Stimulated activated naive B cell treated with anti-CD40 and anti-IgM and Interleukin-4, amounts not matched to agents 10 μg/mL and 1 μg/mL and 100 μg/mL, for 72 hours (primary cell): ENCODE results near the gene DTNA.

Source experiments
- ATAC-seq, 2 donors: fragments of 150-1000 bp; cut with Tn5 transposase; replicated peaks; 2 replicates each; pipeline ENCODE4 v1.10.0; 2021; ENCODE audit warnings: moderate library complexity in 1 of 2
- DNase-seq: peaks from one replicate; pipeline ENCODE4 v3.0.0; 2021
- H3K27ac Mint-ChIP-seq: one replicate; pipeline ENCODE4 v1.8.0; 2022; ENCODE audit warnings: mild to moderate bottlenecking, mixed read lengths
- H3K27me3 Mint-ChIP-seq, 2 donors: one replicate each; pipeline ENCODE4 v1.8.0; 2022; ENCODE audit warnings: mixed read lengths in 2 of 2
- H3K36me3 Mint-ChIP-seq, 2 donors: one replicate each; pipeline ENCODE4 v1.8.0; 2022; ENCODE audit warnings: mixed read lengths in 2 of 2, mild to moderate bottlenecking in 1 of 2
- H3K4me1 Mint-ChIP-seq, 2 donors: one replicate each; pipeline ENCODE4 v1.8.0; 2022; ENCODE audit warnings: mixed read lengths in 2 of 2, mild to moderate bottlenecking in 1 of 2
- H3K4me3 Mint-ChIP-seq, 2 donors: one replicate each; pipeline ENCODE4 v1.8.0; 2022; ENCODE audit warnings: mild to moderate bottlenecking in 2 of 2, mixed read lengths in 2 of 2, moderate library complexity in 1 of 2
- H3K9me3 Mint-ChIP-seq, 2 donors: one replicate each; pipeline ENCODE4 v1.8.0; 2022; ENCODE audit warnings: mixed read lengths in 2 of 2, mild to moderate bottlenecking in 1 of 2

The DTNA gene

GRCh38 chr18:34820360-34821065, 110.4 kb downstream of the DTNA start:
- H3K36me3 Mint-ChIP-seq = no peaks in the 10 kb centered on the region
- H3K4me3 Mint-ChIP-seq = no peak overlapping the region
- no peaks in the 10 kb centered on the region for H3K27me3 Mint-ChIP-seq
- no peaks in the 10 kb centered on the region for H3K4me1 Mint-ChIP-seq
- no peak overlapping the region for H3K27ac Mint-ChIP-seq
- ATAC-seq = no peak
- no peaks in the 10 kb centered on the region for H3K9me3 Mint-ChIP-seq
- DNase-seq = no peak

GRCh38 chr18:34821669-34822210, 111.6 kb downstream of the DTNA start:
- no peaks in the 10 kb centered on the region for H3K9me3 Mint-ChIP-seq
- no peak overlapping the region for H3K27ac Mint-ChIP-seq
- no peaks in the 10 kb centered on the region for H3K27me3 Mint-ChIP-seq
- H3K4me3 Mint-ChIP-seq = no peak overlapping the region
- ATAC-seq = no peak
- no peaks in the 10 kb centered on the region for H3K36me3 Mint-ChIP-seq
- no peak for DNase-seq
- no peaks in the 10 kb centered on the region for H3K4me1 Mint-ChIP-seq

- no peaks in the 10 kb centered on the region for H3K4me1 Mint-ChIP-seq
- H3K9me3 Mint-ChIP-seq = no peaks in the 10 kb centered on the region
- no peak overlapping the region for H3K27ac Mint-ChIP-seq
- H3K36me3 Mint-ChIP-seq = no peaks in the 10 kb centered on the region
- ATAC-seq = no peak
- DNase-seq = no peak
- no peak overlapping the region for H3K4me3 Mint-ChIP-seq
- no peaks in the 10 kb centered on the region for H3K27me3 Mint-ChIP-seq
These were observed 118.0 kb downstream of the DTNA start for GRCh38 chr18:34828093-34828492.

GRCh38 chr18:34834897-34835296, 124.8 kb downstream of the DTNA start:
- no peaks in the 10 kb centered on the region for H3K4me1 Mint-ChIP-seq
- ATAC-seq = no peak
- H3K27me3 Mint-ChIP-seq = no peaks in the 10 kb centered on the region
- peaks cover 0 to 2% of the 10 kb centered on the region in 2 donors for H3K9me3 Mint-ChIP-seq
- H3K36me3 Mint-ChIP-seq = no peaks in the 10 kb centered on the region
- no peak overlapping the region for H3K27ac Mint-ChIP-seq
- DNase-seq = no peak
- no peak overlapping the region for H3K4me3 Mint-ChIP-seq

GRCh38 chr18:34835466-34835865, 125.4 kb downstream of the DTNA start:
- Mint-ChIP-seq H3K9me3 (peaks cover 0 to 2% of the 10 kb centered on the region in 2 donors), H3K36me3 (no peaks in the 10 kb centered on the region), H3K27ac (no peak overlapping the region), H3K4me1 (no peaks in the 10 kb centered on the region), H3K27me3 (no peaks in the 10 kb centered on the region), H3K4me3 (no peak overlapping the region)
- ATAC-seq (no peak), DNase-seq (no peak)

GRCh38 chr18:34837769-34838272, 127.7 kb downstream of the DTNA start:
- H3K36me3 Mint-ChIP-seq = no peaks in the 10 kb centered on the region
- no peaks in the 10 kb centered on the region for H3K4me1 Mint-ChIP-seq
- ATAC-seq = no peak
- H3K9me3 Mint-ChIP-seq = peaks cover 0 to 2% of the 10 kb centered on the region in 2 donors
- H3K4me3 Mint-ChIP-seq = no peak overlapping the region
- no peak for DNase-seq
- H3K27me3 Mint-ChIP-seq = peaks cover 0 to 4% of the 10 kb centered on the region in 2 donors
- no peak overlapping the region for H3K27ac Mint-ChIP-seq

- DNase-seq = no peak
- H3K27me3 Mint-ChIP-seq = peaks cover 0 to 4% of the 10 kb centered on the region in 2 donors
- no peaks in the 10 kb centered on the region for H3K4me1 Mint-ChIP-seq
- no peak overlapping the region for H3K27ac Mint-ChIP-seq
- ATAC-seq = no peak
- H3K9me3 Mint-ChIP-seq = peaks cover 0 to 2% of the 10 kb centered on the region in 2 donors
- no peak overlapping the region for H3K4me3 Mint-ChIP-seq
- no peaks in the 10 kb centered on the region for H3K36me3 Mint-ChIP-seq
These were observed 128.6 kb downstream of the DTNA start for GRCh38 chr18:34838669-34839068.

- H3K9me3 Mint-ChIP-seq = no peaks in the 10 kb centered on the region
- no peaks in the 10 kb centered on the region for H3K36me3 Mint-ChIP-seq
- H3K4me3 Mint-ChIP-seq = no peak overlapping the region
- DNase-seq = no peak
- H3K27me3 Mint-ChIP-seq = peaks cover 0 to 4% of the 10 kb centered on the region in 2 donors
- H3K27ac Mint-ChIP-seq = no peak overlapping the region
- ATAC-seq = no peak
- H3K4me1 Mint-ChIP-seq = no peaks in the 10 kb centered on the region
These were observed 130.2 kb downstream of the DTNA start for GRCh38 chr18:34840256-34840826.

GRCh38 chr18:34841891-34842290, 131.8 kb downstream of the DTNA start:
- H3K4me1 Mint-ChIP-seq = no peaks in the 10 kb centered on the region
- ATAC-seq = no peak
- peaks cover 0 to 4% of the 10 kb centered on the region in 2 donors for H3K27me3 Mint-ChIP-seq
- H3K4me3 Mint-ChIP-seq = no peak overlapping the region
- H3K27ac Mint-ChIP-seq = no peak overlapping the region
- H3K36me3 Mint-ChIP-seq = no peaks in the 10 kb centered on the region
- DNase-seq = no peak
- H3K9me3 Mint-ChIP-seq = no peaks in the 10 kb centered on the region

GRCh38 chr18:34844072-34844471, 134.0 kb downstream of the DTNA start:
- ATAC-seq (no peak), DNase-seq (no peak)
- Mint-ChIP-seq H3K36me3 (no peaks in the 10 kb centered on the region), H3K27ac (no peak overlapping the region), H3K27me3 (peaks cover 0 to 15% of the 10 kb centered on the region in 2 donors), H3K9me3 (no peaks in the 10 kb centered on the region), H3K4me3 (no peak overlapping the region), H3K4me1 (no peaks in the 10 kb centered on the region)

GRCh38 chr18:34844732-34845459, 134.8 kb downstream of the DTNA start:
- H3K4me1 Mint-ChIP-seq = no peaks in the 10 kb centered on the region
- DNase-seq = no peak

GRCh38 chr18:34847408-34847807, 137.3 kb downstream of the DTNA start:
- no peak for ATAC-seq
- Mint-ChIP-seq H3K36me3 (no peaks in the 10 kb centered on the region), H3K27ac (no peak overlapping the region), H3K27me3 (peaks cover 0 to 15% of the 10 kb centered on the region in 2 donors), H3K4me3 (no peak overlapping the region), H3K9me3 (no peaks in the 10 kb centered on the region), H3K4me1 (no peaks in the 10 kb centered on the region)
- no peak for DNase-seq

More at GRCh38 chr18:34844732-34845459, 134.8 kb downstream of the DTNA start:
- no peaks in the 10 kb centered on the region for H3K9me3 Mint-ChIP-seq
- H3K27me3 Mint-ChIP-seq = peaks cover 0 to 15% of the 10 kb centered on the region in 2 donors
- H3K4me3 Mint-ChIP-seq = no peak overlapping the region
- H3K27ac Mint-ChIP-seq = no peak overlapping the region
- H3K36me3 Mint-ChIP-seq = no peaks in the 10 kb centered on the region
- no peak for ATAC-seq

- Mint-ChIP-seq H3K9me3 (no peaks in the 10 kb centered on the region), H3K27me3 (peaks cover 0 to 16% of the 10 kb centered on the region in 2 donors), H3K27ac (no peak overlapping the region), H3K4me1 (no peaks in the 10 kb centered on the region), H3K4me3 (no peak overlapping the region), H3K36me3 (no peaks in the 10 kb centered on the region)
- DNase-seq (no peak), ATAC-seq (no peak)
These were observed 138.1 kb downstream of the DTNA start for GRCh38 chr18:34848156-34848555.

- no peaks in the 10 kb centered on the region for H3K9me3 Mint-ChIP-seq
- H3K4me3 Mint-ChIP-seq = no peak overlapping the region
- ATAC-seq (no peak), DNase-seq (no peak)
- no peaks in the 10 kb centered on the region for H3K4me1 Mint-ChIP-seq
- no peaks in the 10 kb centered on the region for H3K36me3 Mint-ChIP-seq
- no peak overlapping the region for H3K27ac Mint-ChIP-seq
- H3K27me3 Mint-ChIP-seq = peaks cover 0 to 16% of the 10 kb centered on the region in 2 donors
These were observed 138.6 kb downstream of the DTNA start for GRCh38 chr18:34848695-34849094.
